Esophagus muscularis mucosa (tissue), 3 donors: ENCODE data around the gene DIP2B.

Experiments
- CTCF ChIP-seq, 3 experiments: fragments of 200-600 bp in 2 of 3; fragments of 450-650 bp in 1 of 3; sonication (generic) in 2 of 3; IDR thresholded peaks; one replicate each; pipeline ENCODE4 v1.5.1; 2017 to 2019; ENCODE audit warnings: antibody characterized with exemption in 3 of 3, mild to moderate bottlenecking in 2 of 3, moderate library complexity in 1 of 3
- EP300 ChIP-seq: sonication (generic); formaldehyde crosslinking; IDR thresholded peaks from one replicate; pipeline ENCODE4 v1.6.1; 2017; ENCODE audit warnings: antibody characterized with exemption

DNA sequence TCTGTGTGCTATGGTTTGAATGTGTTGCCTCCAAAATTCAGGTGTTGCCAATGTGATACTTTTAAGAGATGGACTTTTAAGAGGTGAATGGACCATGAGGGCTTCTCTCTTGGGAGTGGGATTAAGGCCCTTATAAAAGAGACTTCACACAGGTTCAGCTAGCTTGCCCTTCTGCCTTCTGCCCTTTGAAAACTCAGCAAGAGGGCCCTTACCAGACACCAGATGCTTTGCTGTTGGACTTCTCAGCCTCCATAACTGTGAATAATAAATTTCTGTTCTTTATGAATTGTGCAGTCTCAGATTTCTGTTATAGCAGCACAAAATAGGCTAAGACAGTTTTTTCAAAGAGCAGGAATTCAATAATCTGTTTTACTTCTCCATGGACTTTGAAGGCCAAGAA is 86.1 kb downstream of the DIP2B start:
- no peak for TF ChIP-seq CTCF (IDR thresholded peaks at IDR 0.05)
- TF ChIP-seq EP300: no peak
